GM12878 (cell line): ENCODE results near the gene SMOC1. TPM values are rescaled to one million over a fixed set of nuclear protein-coding genes. Genes with fewer than 3 reads are reported as not detected.

Source experiments
- CREB1 ChIP-seq: IDR thresholded peaks from 2 replicates; pipeline ENCODE4 v1.6.1; 2012; ENCODE audit warnings: low read depth, mild to moderate bottlenecking, inconsistent platforms
- E4F1 ChIP-seq: fragments of 450-650 bp; IDR thresholded peaks from 2 replicates; pipeline ENCODE4 v1.6.1; 2018; ENCODE audit warnings: borderline replicate concordance, mild to moderate bottlenecking; ENCODE audit not compliant: partially characterized antibody
- IRF3 ChIP-seq: fragments of 450-650 bp; IDR thresholded peaks from 2 replicates; pipeline ENCODE4 v1.6.1; 2014; ENCODE audit warnings: mild to moderate bottlenecking
- NKRF ChIP-seq: fragments of 450-650 bp; conservative IDR thresholded peaks from 2 replicates; pipeline ENCODE4 v1.6.1; 2017; ENCODE audit warnings: mild to moderate bottlenecking, moderate library complexity
- ZBTB11 ChIP-seq: fragments of 450-650 bp; formaldehyde crosslinking; IDR thresholded peaks from 2 replicates; pipeline ENCODE4 v1.5.0; 2022; ENCODE audit warnings: mild to moderate bottlenecking, missing genetic modification characterization
- polyA plus RNA-seq, 11 experiments: library from polyadenylated mRNA; depleted of rRNA in 4 of 11; unstranded in 6 of 11; stranded (reverse) in 5 of 11; fragments of >200 nt; fragmentation: Nextera tagmentation in 4 of 11; fragmentation: Illumina TruSeq in 1 of 11; extraction: Ambion mirVana in 4 of 11; extraction: Trizol in 1 of 11; gene quantifications; 1 replicate in 1 of 11; 2 replicates in 10 of 11; pipeline versions ENCODE4 v1.2.1 to v1.2.3, GENCODE V29; 2011 to 2016; ENCODE audit warnings: inconsistent platforms in 2 of 11, missing spikeins in 2 of 11, low read depth in 1 of 11
- total RNA-seq, 4 experiments: library from RNA; depleted of rRNA in 3 of 4; stranded (reverse); fragments of >200 nt in 3 of 4; fragmentation: Illumina TruSeq in 1 of 4; extraction: Trizol in 1 of 4; gene quantifications; 2 replicates each; pipeline versions ENCODE4 v1.2.1 to v1.2.3, GENCODE V29; 2013 to 2021

SMOC1 gene
- total and polyA plus RNA-seq, 10 of the 15 experiments (the other 5 are each of a cell fraction or from before 2014, with no cell fraction given): 0.03 to 0.26 (median 0.14) TPM; not detected in 7

- TF ChIP-seq NKRF (no peak), ZBTB11 (CRISPR knock-in tag) (no peak), E4F1 (no peak), CREB1 (no peak), IRF3 (no peak)
- TF ChIP-seq, all 136 proteins: peak for 0
Observed at GRCh38 chr14:70080076-70080475, 200.9 kb downstream of the SMOC1 start (continued).

Other genes starting within 250 kb of the SMOC1 start
- 179 and 209 TPM in 2 replicates for gene SRSF5, start 112.3 kb upstream of the SMOC1 start, total RNA-seq (2014; rRNA removed)
- gene SRSF5, start 112.3 kb upstream of the SMOC1 start, total RNA-seq (2014; rRNA removed; fragmentation: Illumina TruSeq; extraction: Trizol): 249 and 265 TPM in 2 replicates
- gene SRSF5, start 112.3 kb upstream of the SMOC1 start, total RNA-seq (2021): 278 and 291 TPM in 2 replicates
- gene SRSF5, start 112.3 kb upstream of the SMOC1 start, polyA plus RNA-seq (2011; rRNA removed): 369 and 477 TPM in 2 replicates
- 370 and 405 TPM in 2 replicates for gene SRSF5, start 112.3 kb upstream of the SMOC1 start, polyA plus RNA-seq (2014; fragmentation: Illumina TruSeq; extraction: Trizol)
- 100 to 1,000 TPM; 136 to 225 TPM for gene SRSF5, start 112.3 kb upstream of the SMOC1 start, polyA plus RNA-seq (2014; fragmentation: Nextera tagmentation; extraction: Ambion mirVana)
- gene SRSF5, start 112.3 kb upstream of the SMOC1 start, polyA plus RNA-seq (2014; rRNA removed): 451 and 453 TPM in 2 replicates
- gene SRSF5, start 112.3 kb upstream of the SMOC1 start, polyA plus RNA-seq (2016; fragmentation: Nextera tagmentation; extraction: Ambion mirVana): 100 to 1,000 TPM; 266 to 284 TPM
- gene SLC10A1, start 82.2 kb upstream of the SMOC1 start, total RNA-seq (2014; rRNA removed): not detected in 2 replicates
- gene SLC10A1, start 82.2 kb upstream of the SMOC1 start, total RNA-seq (2014; rRNA removed; fragmentation: Illumina TruSeq; extraction: Trizol): not detected in 2 replicates
- gene SLC10A1, start 82.2 kb upstream of the SMOC1 start, total RNA-seq (2021): not detected in 2 replicates
- not detected in 2 replicates for gene SLC10A1, start 82.2 kb upstream of the SMOC1 start, polyA plus RNA-seq (2011; rRNA removed)
- not detected in 2 replicates for gene SLC10A1, start 82.2 kb upstream of the SMOC1 start, polyA plus RNA-seq (2014; fragmentation: Illumina TruSeq; extraction: Trizol)
- gene SLC10A1, start 82.2 kb upstream of the SMOC1 start, polyA plus RNA-seq (2014; fragmentation: Nextera tagmentation; extraction: Ambion mirVana): not detected
- gene SLC10A1, start 82.2 kb upstream of the SMOC1 start, polyA plus RNA-seq (2014; rRNA removed): not detected in 2 replicates
- gene SLC10A1, start 82.2 kb upstream of the SMOC1 start, polyA plus RNA-seq (2016; fragmentation: Nextera tagmentation; extraction: Ambion mirVana): under 1 TPM; 0.15 to 0.16 TPM